K562 (cell line): ENCODE results near the gene SLC39A3. TPM values are rescaled to one million over a fixed set of nuclear protein-coding genes. Genes with fewer than 3 reads are reported as not detected.

Experiments used
- ATAC-seq: fragments of 200-7000 bp; cut with Tn5 transposase; 3 replicates; pipeline ENCODE4 v1.9.1; 2020; ENCODE audit warnings: moderate library complexity
- BruUV-seq: library from RNA; stranded (reverse); fragments of 400-500 nt; replicated peaks from 2 replicates; lab custom pipeline; 2021; lab: Mats Ljungman, UMichigan
- CTCF ChIA-PET: fragments of 300-600 bp; formaldehyde crosslinking; extraction: SDS; loops from one replicate; lab custom pipeline; 2021; ENCODE audit warnings: low intra/inter-chr PET ratio; lab: Yijun Ruan, JAX
- POLR2A ChIA-PET: fragments of 300-600, 350-650 bp; sonication (Branson Sonifier 250); formaldehyde crosslinking; extraction: SDS; loops from one replicate; lab custom pipeline; 2021; ENCODE audit warnings: antibody characterized with exemption, inconsistent platforms; lab: Yijun Ruan, JAX
- DNase-seq, 4 experiments: peaks; one replicate each; pipeline versions ENCODE4 v3.0.0 to v3.0.0-alpha.2; 2011 to 2018; ENCODE audit warnings: low spot score in 3 of 4, mixed read lengths in 3 of 4; ENCODE audit errors: extremely low read depth in 1 of 4
- FAIRE-seq: peaks from 2 replicates; lab custom pipeline; 2011; peaks lifted over from hg19 to GRCh38; lab: Jason Lieb, UNC
- H2AFZ ChIP-seq: 2 replicates; pipeline ENCODE4 v1.6.0; 2011; ENCODE audit warnings: low read depth, low read length, control low read depth, inconsistent platforms
- H3K27ac ChIP-seq: fragments of 200-600 bp; 3 replicates; pipeline ENCODE4 v1.8.0; 2011; ENCODE audit warnings: low read depth, mild to moderate bottlenecking, control low read depth, inconsistent platforms, low read length, moderate library complexity, mixed read lengths; ENCODE audit errors: extremely low read depth
- H3K27me3 ChIP-seq, 2 experiments: fragments of 300-600 bp in 1 of 2; 2 replicates in 1 of 2; 3 replicates in 1 of 2; pipeline versions ENCODE4 v1.6.0 to v1.8.0; 2011; ENCODE audit warnings: inconsistent platforms in 2 of 2, low read length in 2 of 2, mild to moderate bottlenecking in 1 of 2, mixed read lengths in 1 of 2, moderate library complexity in 1 of 2; ENCODE audit not compliant: control insufficient read depth in 2 of 2, insufficient read depth in 2 of 2
- H3K36me3 ChIP-seq: fragments of 300-600 bp; 3 replicates; pipeline ENCODE4 v1.8.0; 2011; ENCODE audit warnings: mild to moderate bottlenecking, low read length, inconsistent platforms; ENCODE audit not compliant: control insufficient read depth, insufficient read depth
- H3K4me1 ChIP-seq, 2 experiments: fragments of 200-600 bp in 1 of 2; replicated peaks in 1 of 2; 2 replicates in 1 of 2; 3 replicates in 1 of 2; pipeline versions ENCODE4 v1.5.1 to v1.8.0; 2011; ENCODE audit warnings: inconsistent platforms in 2 of 2, low read length in 2 of 2, mild to moderate bottlenecking in 1 of 2, mixed read lengths in 1 of 2, moderate library complexity in 1 of 2; ENCODE audit not compliant: control insufficient read depth in 2 of 2, insufficient read depth in 2 of 2
- H3K4me2 ChIP-seq: 2 replicates; pipeline ENCODE4 v1.6.1; 2011; ENCODE audit warnings: low read length, control low read depth, inconsistent platforms, mixed read lengths; ENCODE audit not compliant: insufficient read depth
- H3K4me3 ChIP-seq: fragments of 200-600 bp; sonication (generic), shearing (Covaris generic); 2 replicates; pipeline ENCODE4 v1.5.1; 2016; ENCODE audit warnings: control low read depth, inconsistent platforms
- H3K79me2 ChIP-seq: fragments of 200-600 bp; 3 replicates; pipeline ENCODE4 v1.8.0; 2011; ENCODE audit warnings: low read length, inconsistent platforms; ENCODE audit not compliant: control insufficient read depth, insufficient read depth
- H3K9ac ChIP-seq, 2 experiments: 2 replicates each; pipeline versions ENCODE4 v1.6.0 to v1.6.1; 2011; ENCODE audit warnings: low read depth in 2 of 2, low read length in 2 of 2, control low read depth in 1 of 2, inconsistent platforms in 1 of 2, mild to moderate bottlenecking in 1 of 2, mixed read lengths in 1 of 2; ENCODE audit not compliant: insufficient read depth in 1 of 2
- H3K9me1 ChIP-seq: one replicate; pipeline ENCODE4 v1.6.0; 2011; ENCODE audit warnings: inconsistent platforms, mild to moderate bottlenecking, low read length, moderate library complexity; ENCODE audit not compliant: control insufficient read depth, insufficient read depth
- H3K9me3 ChIP-seq: replicated peaks from 2 replicates; pipeline ENCODE4 v1.5.1; 2011; ENCODE audit warnings: low read depth, low read length, inconsistent platforms; ENCODE audit not compliant: control insufficient read depth, insufficient read depth
- H4K20me1 ChIP-seq: replicated peaks from 2 replicates; pipeline ENCODE4 v1.6.1; 2011; ENCODE audit warnings: low read length, inconsistent platforms, mixed read lengths; ENCODE audit not compliant: control insufficient read depth, insufficient read depth
- ESRRA ChIP-seq: fragments of 450-650 bp; IDR thresholded peaks from 2 replicates; pipeline ENCODE4 v1.6.1; 2014; ENCODE audit warnings: low read depth, mild to moderate bottlenecking, moderate library complexity, borderline replicate concordance
- FOXJ3 ChIP-seq: sonication (generic); formaldehyde crosslinking; IDR thresholded peaks from 2 replicates; pipeline ENCODE4 v1.4.0; 2020; ENCODE audit warnings: mild to moderate bottlenecking, missing genetic modification reagents
- KDM5B ChIP-seq: fragments of 200-600 bp; sonication (generic); IDR thresholded peaks from 2 replicates; pipeline ENCODE4 v1.6.1; 2012; ENCODE audit warnings: low read depth, mild to moderate bottlenecking, moderate library complexity, low read length, control low read depth, inconsistent platforms; ENCODE audit not compliant: insufficient replicate concordance
- POLR2A ChIP-seq: fragments of 450-650 bp; conservative IDR thresholded peaks from 2 replicates; pipeline ENCODE4 v1.6.1; 2016
- POLR2G ChIP-seq: fragments of 200-400 bp; formaldehyde crosslinking; IDR thresholded peaks from 2 replicates; pipeline ENCODE4 v1.6.1; 2017; ENCODE audit warnings: low read depth, mild to moderate bottlenecking, antibody characterized with exemption, low read length, moderate library complexity
- PRMT5 ChIP-seq: sonication (generic); formaldehyde crosslinking; IDR thresholded peaks from 2 replicates; pipeline ENCODE4 v1.5.0; 2020; ENCODE audit warnings: missing genetic modification reagents
- WGBS: fragments of 100-300 bp; shearing (Covaris generic); methylation state at CpG from one replicate; pipeline ENCODE4 v1.1.6; 2016; ENCODE audit warnings: low coverage, mixed read lengths; ENCODE audit not compliant: insufficient coverage; ENCODE audit errors: missing lambda C conversion rate; 5-methylcytosine and 5-hydroxymethylcytosine counted together
- in situ Hi-C: fragments of 300-500 bp; cut with MboI; formaldehyde crosslinking; loops from 4 replicates; pipeline ENCODE4 v1.15.0; 2018; ENCODE audit warnings: inconsistent platforms, mixed read lengths
- intact Hi-C: fragments of 100-400 bp; cut with micrococcal nuclease; formaldehyde crosslinking; loops from 2 replicates; pipeline ENCODE4 v1.14.2; 2022
- polyA plus RNA-seq, 8 experiments: library from polyadenylated mRNA; depleted of rRNA in 4 of 8; stranded (reverse) in 5 of 8; unstranded in 3 of 8; fragments of >200 nt; fragmentation: Nextera tagmentation in 2 of 8; fragmentation: Illumina TruSeq in 1 of 8; extraction: Ambion mirVana in 2 of 8; extraction: Trizol in 1 of 8; gene quantifications; 2 replicates each; pipeline versions ENCODE4 v1.2.1 to v1.2.3, GENCODE V29; 2011 to 2014; ENCODE audit warnings: inconsistent platforms in 1 of 8, missing spikeins in 1 of 8
- total RNA-seq, 7 experiments: library from RNA; depleted of rRNA in 6 of 7; stranded (reverse); fragments of >200 nt in 6 of 7; fragmentation: Illumina TruSeq in 2 of 7; extraction: Trizol in 2 of 7; gene quantifications; 2 replicates each; pipeline versions ENCODE4 v1.2.1 to v1.2.3, GENCODE V29; 2011 to 2021; ENCODE audit warnings: low replicate concordance in 1 of 7
- TF ChIP-seq, protein P1 (sequence below): sonication (generic); formaldehyde crosslinking; IDR thresholded peaks from 2 replicates; pipeline ENCODE4 v1.8.1; 2023; ENCODE audit warnings: mild to moderate bottlenecking, missing genetic modification reagents

Gene SLC39A3
- total and polyA plus RNA-seq, 9 of the 15 experiments (the other 6 are each of a cell fraction or from before 2014, with no cell fraction given), result 2.3 to 215 (median 127) TPM

DNA sequence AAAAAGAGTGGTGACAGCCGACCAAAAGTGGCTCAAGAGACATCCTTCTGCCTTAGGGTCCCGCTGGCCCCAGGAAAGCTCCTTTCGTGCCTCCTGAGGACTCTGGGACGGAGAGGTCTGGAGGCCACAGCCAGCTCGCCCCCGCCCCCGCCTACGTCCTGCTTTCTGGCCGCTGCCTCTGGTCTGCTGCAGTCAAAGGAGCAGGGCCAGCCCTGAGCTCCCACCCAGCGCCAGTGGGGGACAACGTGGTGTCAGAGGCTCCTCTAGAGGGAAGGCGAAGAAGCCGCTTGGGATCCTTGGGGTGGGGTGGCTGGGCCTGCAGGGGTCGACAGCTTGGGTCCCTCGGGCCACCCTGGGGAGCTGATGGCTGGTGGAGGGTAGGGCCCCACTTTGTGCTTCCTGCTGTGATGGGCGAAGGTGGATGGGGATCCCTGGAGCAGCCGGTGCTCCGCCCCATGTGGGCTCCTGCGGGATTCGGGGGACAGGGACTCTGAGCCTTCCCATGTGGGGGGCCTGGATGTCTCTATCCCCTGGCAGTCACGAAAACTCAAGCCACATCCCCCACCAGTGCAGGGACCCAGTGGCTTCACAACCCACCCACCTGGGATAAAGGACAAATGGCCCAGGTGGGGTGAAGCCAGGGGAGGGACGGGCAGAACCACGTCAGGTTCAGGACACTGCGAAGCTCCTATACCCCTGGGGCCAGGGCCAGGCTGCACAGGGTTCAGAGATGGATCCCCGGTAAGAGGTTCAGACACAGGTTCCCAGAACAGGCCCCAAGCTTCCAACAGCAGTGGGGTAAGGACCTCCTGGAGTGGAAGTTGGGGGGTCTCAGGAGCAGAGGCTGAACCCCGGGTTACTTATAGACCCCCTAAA, 9.6 kb downstream of the SLC39A3 start:
- POLR2A ChIA-PET, result interaction anchor here (0.6 to 4.5 kb wide), 3 partner anchors 9 to 64 kb away, joined by 3 to 21 read pairs (median 8); partner anchors contain the start of gene SLC39A3

More for the DNA sequence above, 9.6 kb downstream of the SLC39A3 start:
- H3K4me3 ChIP-seq, result no peak overlapping the region
- peaks cover 6% of the 10 kb centered on the region for H3K9me1 ChIP-seq
- no peak overlapping the region for H3K4me2 ChIP-seq
- CTCF ChIA-PET, result no interaction called here
- H3K4me1 ChIP-seq, result peaks cover 0 to 59% of the 10 kb centered on the region in 2 experiments; a peak in 2 of 5 replicates
- intact Hi-C loops (no loop called here), in situ Hi-C loops (no loop called here)
- H3K79me2 ChIP-seq, result peaks cover 4% of the 10 kb centered on the region
- peaks cover 23% of the 10 kb centered on the region for H4K20me1 ChIP-seq
- H3K36me3 ChIP-seq, result peaks cover 39% of the 10 kb centered on the region; the same call in 2 of the 3 replicates
- DNase-seq, result no peak
- H3K9me3 ChIP-seq, result no peaks in the 10 kb centered on the region
- 83% methylated on average over 23 of the region's 26 CpGs for WGBS
- FAIRE-seq, result no peak
- H3K27me3 ChIP-seq, result peaks cover 2 to 10% of the 10 kb centered on the region in 2 experiments; a peak in 2 of 5 replicates
- H2AFZ ChIP-seq, result no peak overlapping the region
- TF ChIP-seq FOXJ3 (CRISPR knock-in tag) (no peak), POLR2A (0 out of 2 replicates have a peak, but pooled peaks have one; percentile 45), PRMT5 (no peak), ESRRA (no peak), POLR2G (peak; percentile 81), KDM5B (peak; percentile 24)
- TF ChIP-seq, protein P1, sequence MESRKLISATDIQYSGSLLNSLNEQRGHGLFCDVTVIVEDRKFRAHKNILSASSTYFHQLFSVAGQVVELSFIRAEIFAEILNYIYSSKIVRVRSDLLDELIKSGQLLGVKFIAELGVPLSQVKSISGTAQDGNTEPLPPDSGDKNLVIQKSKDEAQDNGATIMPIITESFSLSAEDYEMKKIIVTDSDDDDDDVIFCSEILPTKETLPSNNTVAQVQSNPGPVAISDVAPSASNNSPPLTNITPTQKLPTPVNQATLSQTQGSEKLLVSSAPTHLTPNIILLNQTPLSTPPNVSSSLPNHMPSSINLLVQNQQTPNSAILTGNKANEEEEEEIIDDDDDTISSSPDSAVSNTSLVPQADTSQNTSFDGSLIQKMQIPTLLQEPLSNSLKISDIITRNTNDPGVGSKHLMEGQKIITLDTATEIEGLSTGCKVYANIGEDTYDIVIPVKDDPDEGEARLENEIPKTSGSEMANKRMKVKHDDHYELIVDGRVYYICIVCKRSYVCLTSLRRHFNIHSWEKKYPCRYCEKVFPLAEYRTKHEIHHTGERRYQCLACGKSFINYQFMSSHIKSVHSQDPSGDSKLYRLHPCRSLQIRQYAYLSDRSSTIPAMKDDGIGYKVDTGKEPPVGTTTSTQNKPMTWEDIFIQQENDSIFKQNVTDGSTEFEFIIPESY (CRISPR knock-in tag), result peak; percentile 21; the same call in 1 of the 2 replicates
- H3K27ac ChIP-seq, result no peak overlapping the region
- ATAC-seq, result peak; percentile 4; the same call in 2 of the 3 replicates
- H3K9ac ChIP-seq, result no peak overlapping the region; a peak in 1 of 4 replicates
- no TSS peak for BruUV-seq
